Calu3 (cell line): ENCODE results near the gene ILDR2. TPM values are rescaled to one million over a fixed set of nuclear protein-coding genes. Genes with fewer than 3 reads are reported as not detected.
A peak's percentile ranks its signal among the peaks of the same experiment; 100 is the strongest.

Source experiments
- BruUV-seq: library from RNA; stranded (reverse); fragments of 400-500 nt; replicated peaks from 2 replicates; lab custom pipeline; 2021; lab: Mats Ljungman, UMichigan
- CTCF ChIA-PET: fragments of 300-600 bp; sonication (Branson Sonifier 250); formaldehyde crosslinking; loops from one replicate; lab custom pipeline; 2022; ENCODE audit warnings: antibody characterized with exemption; lab: Charles Lee
- DNase-seq: peaks from one replicate; pipeline ENCODE4 v3.0.0; 2022
- H3K27ac Mint-ChIP-seq: one replicate; pipeline ENCODE4 v1.8.0; 2022; ENCODE audit warnings: mixed read lengths; ENCODE audit not compliant: unreplicated experiment
- H3K27me3 Mint-ChIP-seq: one replicate; pipeline ENCODE4 v1.8.0; 2022; ENCODE audit warnings: mixed read lengths; ENCODE audit not compliant: unreplicated experiment
- H3K36me3 Mint-ChIP-seq: one replicate; pipeline ENCODE4 v1.8.0; 2022; ENCODE audit warnings: mild to moderate bottlenecking, moderate library complexity, mixed read lengths; ENCODE audit not compliant: insufficient read depth, unreplicated experiment
- H3K4me1 Mint-ChIP-seq: one replicate; pipeline ENCODE4 v1.8.0; 2022; ENCODE audit warnings: mild to moderate bottlenecking, low read depth, mixed read lengths; ENCODE audit not compliant: unreplicated experiment
- H3K4me3 Mint-ChIP-seq: one replicate; pipeline ENCODE4 v1.8.0; 2022; ENCODE audit warnings: mild to moderate bottlenecking, low read depth, moderate library complexity, mixed read lengths; ENCODE audit not compliant: unreplicated experiment
- H3K9me3 Mint-ChIP-seq: one replicate; pipeline ENCODE4 v1.8.0; 2022; ENCODE audit warnings: low read depth, mixed read lengths; ENCODE audit not compliant: unreplicated experiment
- CTCF ChIP-seq: fragments of 200-600 bp; IDR thresholded peaks from one replicate; pipeline ENCODE4 v1.8.0; 2022; ENCODE audit warnings: antibody characterized with exemption; ENCODE audit not compliant: unreplicated experiment
- intact Hi-C: fragments of 100-400 bp; cut with micrococcal nuclease; formaldehyde crosslinking; loops from one replicate; pipeline ENCODE4 v1.10.0; 2022; ENCODE audit not compliant: unreplicated experiment
- total RNA-seq: library from RNA; stranded (reverse); gene quantifications from 2 replicates; pipeline ENCODE4 v1.2.3, GENCODE V29; 2022

The ILDR2 gene
- total RNA-seq, 1 experiment from 2014 or later = 1.9 TPM

GRCh38 chr1:166978821-166979220 is 3.5 kb upstream of the ILDR2 start:
- Mint-ChIP-seq H3K27me3 (peaks cover 48% of the 10 kb centered on the region), H3K27ac (no peak overlapping the region), H3K4me1 (peaks cover 8% of the 10 kb centered on the region), H3K4me3 (no peak overlapping the region), H3K36me3 (no peaks in the 10 kb centered on the region), H3K9me3 (no peaks in the 10 kb centered on the region)
- intact Hi-C loops = no loop called here
- BruUV-seq = no TSS peak
- CTCF ChIA-PET = interaction anchor here (1.2 kb wide), 1 partner anchor 68 kb away, joined by 3 read pairs; no protein-coding TSS in a partner anchor
- TF ChIP-seq CTCF = no peak
- no peak for DNase-seq

GRCh38 chr1:166977951-166978350 is 2.6 kb upstream of the ILDR2 start:
- no peak overlapping the region for H3K27ac Mint-ChIP-seq
- H3K36me3 Mint-ChIP-seq = no peaks in the 10 kb centered on the region
- CTCF ChIA-PET = interaction anchor here (1.2 kb wide), 1 partner anchor 68 kb away, joined by 3 read pairs; no protein-coding TSS in a partner anchor
- no peak for DNase-seq
- H3K9me3 Mint-ChIP-seq = no peaks in the 10 kb centered on the region
- no peak overlapping the region for H3K4me3 Mint-ChIP-seq
- intact Hi-C loops = no loop called here
- peaks cover 57% of the 10 kb centered on the region for H3K27me3 Mint-ChIP-seq
- H3K4me1 Mint-ChIP-seq = peaks cover 8% of the 10 kb centered on the region
- no peak for TF ChIP-seq CTCF
- no TSS peak for BruUV-seq

GRCh38 chr1:166974647-166975345 is 544 bp downstream of the ILDR2 start:
- Mint-ChIP-seq H3K4me3 (peak overlapping the region; percentile 58), H3K27me3 (peaks cover 85% of the 10 kb centered on the region), H3K9me3 (no peaks in the 10 kb centered on the region), H3K27ac (no peak overlapping the region), H3K36me3 (no peaks in the 10 kb centered on the region), H3K4me1 (peaks cover 8% of the 10 kb centered on the region)
- CTCF ChIA-PET = interaction anchor here (0.6 to 1.3 kb wide), 4 partner anchors 65 to 1206 kb away, joined by 3 to 6 read pairs (median 4); no protein-coding TSS in a partner anchor
- TF ChIP-seq CTCF = no peak
- no peak for DNase-seq
- BruUV-seq = no TSS peak
- intact Hi-C loops = loop anchor here (5.0 kb wide), 1 partner anchor 62 kb away; no protein-coding TSS in a partner anchor

- Mint-ChIP-seq H3K27me3 (peaks cover 97% of the 10 kb centered on the region), H3K36me3 (no peaks in the 10 kb centered on the region), H3K27ac (no peak overlapping the region), H3K4me3 (no peak overlapping the region), H3K4me1 (peaks cover 8% of the 10 kb centered on the region), H3K9me3 (no peaks in the 10 kb centered on the region)
- intact Hi-C loops = loop anchor here (5.0 kb wide), 1 partner anchor 61 kb away; no protein-coding TSS in a partner anchor
- CTCF ChIA-PET = interaction anchor here (0.7 kb wide), 1 partner anchor 93 kb away, joined by 3 read pairs; no protein-coding TSS in a partner anchor
- TF ChIP-seq CTCF = no peak
- BruUV-seq = no TSS peak
- no peak for DNase-seq
These were observed 2.5 kb downstream of the ILDR2 start for GRCh38 chr1:166972826-166973225.
